GM21526 (cell line): Measurements from ENCODE around the gene AK9.

ENCODE experiments used
- ATAC-seq: cut with Tn5 transposase; IDR thresholded peaks from one replicate; pipeline ENCODE4 v1.9.1; 2021; ENCODE audit warnings: moderate library complexity; ENCODE audit not compliant: unreplicated experiment, low FRiP score

The AK9 gene

GRCh38 chr6:109448615-109449014 lies 242.4 kb downstream of the AK9 start:
- ATAC-seq, result no peak

GRCh38 chr6:109447878-109448555 lies 243.0 kb downstream of the AK9 start:
- no peak for ATAC-seq

- ATAC-seq, result no peak
These were observed 243.9 kb downstream of the AK9 start for GRCh38 chr6:109447087-109447486.

GRCh38 chr6:109446541-109446940 lies 244.5 kb downstream of the AK9 start:
- ATAC-seq, result no peak

- ATAC-seq, result no peak
These were observed 244.9 kb downstream of the AK9 start for GRCh38 chr6:109446072-109446471.

GRCh38 chr6:109445382-109445781 lies 245.6 kb downstream of the AK9 start:
- no peak for ATAC-seq

- no peak for ATAC-seq
These were observed 247.5 kb downstream of the AK9 start for GRCh38 chr6:109443425-109443950.
